H1 (cell line): ENCODE results near the gene RAB4B. TPM values are rescaled to one million over a fixed set of nuclear protein-coding genes. Genes with fewer than 3 reads are reported as not detected.

Experiments used
- CTCF ChIA-PET: fragments of 300-600 bp; sonication (Branson Sonifier 250); formaldehyde crosslinking; loops from one replicate; lab custom pipeline; 2021; ENCODE audit not compliant: partially characterized antibody; lab: Charles Lee
- POLR2A ChIA-PET: fragments of 300-600 bp; sonication (Branson Sonifier 250); formaldehyde crosslinking; loops from one replicate; lab custom pipeline; 2021; ENCODE audit warnings: inconsistent platforms; ENCODE audit not compliant: partially characterized antibody; lab: Charles Lee
- DNase-seq, 2 experiments: peaks; one replicate each; pipeline versions ENCODE4 v3.0.0 to v3.0.0-alpha.2; 2010 to 2022; ENCODE audit warnings: low spot score in 2 of 2, low read depth in 1 of 2, mixed read lengths in 1 of 2
- FAIRE-seq: peaks from 2 replicates; lab custom pipeline; 2011; peaks lifted over from hg19 to GRCh38; lab: Jason Lieb, UNC
- H2AFZ ChIP-seq: 2 replicates; pipeline ENCODE4 v1.8.1; 2012; ENCODE audit warnings: low read length, inconsistent platforms
- H2AK5ac ChIP-seq: 2 replicates; pipeline ENCODE4 v1.6.1; 2013; ENCODE audit warnings: low read depth, low read length
- H2BK120ac ChIP-seq: replicated peaks from 2 replicates; pipeline ENCODE3; 2013; ENCODE audit warnings: low read depth, low read length, inconsistent platforms
- H2BK12ac ChIP-seq: 2 replicates; pipeline ENCODE4 v1.6.1; 2013; ENCODE audit warnings: low read depth, low read length
- H2BK15ac ChIP-seq: 2 replicates; pipeline ENCODE4 v1.6.1; 2013; ENCODE audit warnings: low read length
- H2BK20ac ChIP-seq: 2 replicates; pipeline ENCODE4 v1.6.1; 2013; ENCODE audit warnings: low read length
- H2BK5ac ChIP-seq: 2 replicates; pipeline ENCODE4 v1.6.1; 2013; ENCODE audit warnings: low read depth, low read length
- H3K14ac ChIP-seq: 2 replicates; pipeline ENCODE4 v1.6.1; 2013; ENCODE audit warnings: inconsistent platforms; ENCODE audit not compliant: insufficient read length
- H3K18ac ChIP-seq: 2 replicates; pipeline ENCODE4 v1.6.1; 2013; ENCODE audit warnings: low read length; ENCODE audit errors: extremely low read depth
- H3K23ac ChIP-seq: 2 replicates; pipeline ENCODE4 v1.6.1; 2013; ENCODE audit warnings: inconsistent platforms; ENCODE audit not compliant: insufficient read length
- H3K23me2 ChIP-seq: 2 replicates; pipeline ENCODE4 v1.6.1; 2013; ENCODE audit warnings: low read depth, low read length
- H3K27ac ChIP-seq: 2 replicates; pipeline ENCODE4 v1.6.1; 2011; ENCODE audit warnings: low read depth, low read length, inconsistent platforms
- H3K27me3 ChIP-seq, 4 experiments: replicated peaks in 1 of 4; 1 replicate in 1 of 4; 2 replicates in 3 of 4; pipeline versions ENCODE4 v1.6.1 to v1.8.1; 2011 to 2013; ENCODE audit warnings: low read length in 3 of 4, mild to moderate bottlenecking in 3 of 4, inconsistent platforms in 2 of 4, mixed read lengths in 2 of 4, moderate library complexity in 1 of 4; ENCODE audit not compliant: control insufficient read depth in 3 of 4, insufficient read depth in 3 of 4; ENCODE audit errors: extremely low read depth in 1 of 4
- H3K36me3 ChIP-seq, 4 experiments: 2 replicates each; pipeline versions ENCODE4 v1.6.1 to v1.8.1; 2011 to 2013; ENCODE audit warnings: mild to moderate bottlenecking in 4 of 4, low read length in 3 of 4, moderate library complexity in 2 of 4, control low read depth in 1 of 4, inconsistent platforms in 1 of 4; ENCODE audit not compliant: insufficient read depth in 4 of 4, control insufficient read depth in 2 of 4
- H3K4ac ChIP-seq: replicated peaks from 2 replicates; pipeline ENCODE3; 2013; ENCODE audit warnings: low read length, low read depth, mixed read lengths, inconsistent platforms; ENCODE audit not compliant: insufficient read length
- H3K4me1 ChIP-seq, 4 experiments: replicated peaks in 1 of 4; 1 replicate in 1 of 4; 2 replicates in 3 of 4; pipeline versions ENCODE4 v1.6.1 to v1.8.1; 2011 to 2013; ENCODE audit warnings: low read length in 3 of 4, inconsistent platforms in 2 of 4, mixed read lengths in 1 of 4; ENCODE audit not compliant: insufficient read depth in 4 of 4, control insufficient read depth in 3 of 4
- H3K4me2 ChIP-seq, 2 experiments: 2 replicates each; pipeline versions ENCODE4 v1.6.1 to v1.8.1; 2011 to 2013; ENCODE audit warnings: low read depth in 2 of 2, low read length in 2 of 2, control low read depth in 1 of 2, inconsistent platforms in 1 of 2, mild to moderate bottlenecking in 1 of 2; ENCODE audit not compliant: insufficient read depth in 1 of 2
- H3K4me3 ChIP-seq, 4 experiments: fragments of 200-600, 300-600 bp in 1 of 4; sonication (generic), shearing (Covaris generic), sonication (Bioruptor Twin) in 1 of 4; 2 replicates each; pipeline versions ENCODE4 v1.5.1 to v1.8.1; 2011 to 2016; ENCODE audit warnings: low read length in 4 of 4, low read depth in 3 of 4, control low read depth in 2 of 4, inconsistent platforms in 2 of 4, mild to moderate bottlenecking in 2 of 4, mixed read lengths in 1 of 4, moderate library complexity in 1 of 4; ENCODE audit not compliant: insufficient read depth in 2 of 4; ENCODE audit errors: extremely low read depth in 1 of 4
- H3K56ac ChIP-seq: replicated peaks from 2 replicates; pipeline ENCODE3; 2013; ENCODE audit warnings: low read depth, mild to moderate bottlenecking, mixed read lengths, low read length, inconsistent platforms; ENCODE audit not compliant: insufficient read length
- H3K79me1 ChIP-seq: 2 replicates; pipeline ENCODE4 v1.6.1; 2013; ENCODE audit warnings: low read depth, low read length, control low read depth
- H3K79me2 ChIP-seq, 2 experiments: 2 replicates each; pipeline versions ENCODE4 v1.6.1 to v1.8.1; 2012 to 2013; ENCODE audit warnings: low read length in 2 of 2, mild to moderate bottlenecking in 2 of 2, inconsistent platforms in 1 of 2; ENCODE audit not compliant: insufficient read depth in 2 of 2, control insufficient read depth in 1 of 2
- H3K9ac ChIP-seq, 4 experiments: replicated peaks in 1 of 4; 1 replicate in 1 of 4; 2 replicates in 3 of 4; pipeline versions ENCODE4 v1.6.1 to v1.8.1; 2011 to 2013; ENCODE audit warnings: low read depth in 3 of 4, low read length in 3 of 4, control low read depth in 2 of 4, mild to moderate bottlenecking in 2 of 4, moderate library complexity in 2 of 4, inconsistent platforms in 1 of 4; ENCODE audit errors: extremely low read depth in 1 of 4
- H3K9me3 ChIP-seq, 2 experiments: 2 replicates each; pipeline versions ENCODE4 v1.6.1 to v1.8.1; 2012 to 2013; ENCODE audit warnings: mild to moderate bottlenecking in 2 of 2, moderate library complexity in 2 of 2, control low read depth in 1 of 2, inconsistent platforms in 1 of 2, low read depth in 1 of 2, low read length in 1 of 2, mixed read lengths in 1 of 2; ENCODE audit not compliant: insufficient read depth in 2 of 2
- H4K20me1 ChIP-seq, 2 experiments: replicated peaks in 1 of 2; 2 replicates each; pipeline versions ENCODE3 to v1.8.1; 2011 to 2013; ENCODE audit warnings: inconsistent platforms in 2 of 2, low read length in 2 of 2, mild to moderate bottlenecking in 1 of 2; ENCODE audit not compliant: insufficient read depth in 2 of 2, control insufficient read depth in 1 of 2
- H4K5ac ChIP-seq: 2 replicates; pipeline ENCODE4 v1.6.1; 2013; ENCODE audit warnings: low read length, low read depth, mixed read lengths, inconsistent platforms; ENCODE audit not compliant: insufficient read length
- H4K8ac ChIP-seq: 2 replicates; pipeline ENCODE4 v1.8.0; 2013; ENCODE audit warnings: mild to moderate bottlenecking, moderate library complexity, low read length, inconsistent platforms; ENCODE audit not compliant: insufficient read depth; ENCODE audit errors: extremely low read depth
- H4K91ac ChIP-seq: replicated peaks from 2 replicates; pipeline ENCODE3; 2013; ENCODE audit warnings: low read length, mixed read lengths, inconsistent platforms; ENCODE audit not compliant: insufficient read length
- ASH2L ChIP-seq: fragments of 200-600, 300-600 bp; sonication (generic); IDR thresholded peaks from one replicate; pipeline ENCODE4 v1.7.1; 2017; ENCODE audit warnings: low read length
- CBX5 ChIP-seq: fragments of 300-800, 300-1000 bp; sonication (generic); IDR thresholded peaks from 2 replicates; pipeline ENCODE4 v1.7.1; 2016; ENCODE audit warnings: antibody characterized with exemption, low read length, low read depth
- FOSL1 ChIP-seq: IDR thresholded peaks from 2 replicates; pipeline ENCODE4 v1.6.1; 2011; ENCODE audit warnings: mild to moderate bottlenecking, low read depth, low read length, moderate library complexity; ENCODE audit not compliant: insufficient read depth
- WGBS, 2 experiments: shearing (Covaris generic) in 1 of 2; methylation state at CpG; one replicate each; pipeline versions ENCODE4 v1.1.6 to v1.1.7; 2013 to 2015; ENCODE audit warnings: low lambda C conversion rate in 2 of 2, mixed read lengths in 2 of 2, inconsistent platforms in 1 of 2, low coverage in 1 of 2, missing lambda C conversion rate in 1 of 2; ENCODE audit not compliant: insufficient replicate concordance in 2 of 2, insufficient coverage in 1 of 2, insufficient read length in 1 of 2; ENCODE audit errors: extremely low coverage in 1 of 2, missing lambda C conversion rate in 1 of 2; 5-methylcytosine and 5-hydroxymethylcytosine counted together
- polyA plus RNA-seq, 7 experiments: library from polyadenylated mRNA; depleted of rRNA in 3 of 7; stranded (reverse) in 5 of 7; unstranded in 2 of 7; fragments of >200 nt in 5 of 7; fragments of 200-250 nt in 2 of 7; gene quantifications; 1 replicate in 5 of 7; 2 replicates in 1 of 7; 4 replicates in 1 of 7; pipeline versions ENCODE4 v1.2.1 to v1.2.3, GENCODE V29; 2011 to 2013; ENCODE audit warnings: missing spikeins in 2 of 7, mixed read lengths in 2 of 7
- total RNA-seq: library from RNA; stranded (reverse); fragmentation: NEBNext Ultra II Directional; extraction: Animal tissue kit (Norgen Biotek cat#: 25700); gene quantifications from 2 replicates; pipeline ENCODE4 v1.2.1, GENCODE V29; 2021

Gene RAB4B
- total and polyA plus RNA-seq, 2 of the 8 experiments (the other 6 are each of a cell fraction or from before 2014, with no cell fraction given) = 15.9 to 28.6 TPM

DNA sequence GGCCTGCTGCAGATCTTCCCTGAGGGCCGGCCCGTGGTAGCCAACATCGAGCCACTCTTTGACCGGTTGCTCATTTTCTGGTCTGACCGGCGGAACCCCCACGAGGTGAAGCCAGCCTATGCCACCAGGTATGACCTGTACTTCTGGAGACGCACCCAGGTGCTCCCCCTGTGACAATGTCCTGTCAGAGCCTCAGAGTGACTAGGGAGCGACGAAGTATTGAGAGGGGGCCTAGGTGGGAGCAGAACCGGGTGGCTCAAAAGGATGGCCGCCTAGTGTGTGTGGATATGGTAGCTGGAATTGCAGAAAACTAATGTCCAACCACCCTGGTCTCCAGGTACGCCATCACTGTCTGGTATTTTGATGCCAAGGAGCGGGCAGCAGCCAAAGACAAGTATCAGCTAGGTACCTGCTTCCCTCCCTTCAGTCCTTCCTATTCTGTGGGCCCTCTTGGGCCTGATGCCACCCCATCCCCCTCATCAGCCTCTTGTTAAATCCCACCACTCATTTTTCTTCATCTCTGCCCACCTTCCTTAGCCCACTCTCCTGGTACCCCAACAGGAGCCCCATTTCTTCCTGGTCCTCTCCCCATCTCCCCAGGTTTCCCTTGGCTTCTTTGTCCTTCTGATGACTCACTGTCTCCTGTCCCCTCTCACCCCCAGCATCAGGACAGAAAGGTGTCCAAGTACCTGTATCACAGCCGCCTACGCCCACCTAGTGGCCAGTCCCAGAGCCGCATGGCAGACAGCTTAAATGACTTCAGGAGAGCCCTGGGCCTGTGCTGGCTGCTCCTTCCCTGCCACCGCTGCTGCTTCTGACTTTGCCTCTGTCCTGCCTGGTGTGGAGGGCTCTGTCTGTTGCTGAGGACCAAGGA is 29.3 kb downstream of the RAB4B start:
- Histone ChIP-seq H2BK5ac (no peak overlapping the region), H2BK20ac (no peak overlapping the region), H3K9me3 (no peaks in the 10 kb centered on the region), H3K27me3 (peaks cover 0 to 3% (median 0%) of the 10 kb centered on the region in 4 experiments; a peak in 2 of 7 replicates), H3K36me3 (peaks cover 3 to 35% (median 13%) of the 10 kb centered on the region in 4 experiments; a peak in 6 of 8 replicates), H3K56ac (no peak overlapping the region), H3K27ac (no peak overlapping the region; the same call in 1 of the 2 replicates), H3K23me2 (peaks cover 12% of the 10 kb centered on the region; the same call in 1 of the 2 replicates), H3K79me1 (peaks cover 24% of the 10 kb centered on the region), H3K18ac (no peak overlapping the region), H4K20me1 (peaks cover 39 to 53% of the 10 kb centered on the region in 2 experiments), H3K4me1 (peaks cover 5 to 54% (median 25%) of the 10 kb centered on the region in 4 experiments), H2AFZ (no peak overlapping the region), H4K5ac (no peak overlapping the region), H4K91ac (no peak overlapping the region), H4K8ac (no peak overlapping the region; the same call in 1 of the 2 replicates), H3K4ac (no peak overlapping the region), H2BK15ac (no peak overlapping the region), H2BK12ac (no peak overlapping the region), H3K79me2 (peaks cover 0 to 50% of the 10 kb centered on the region in 2 experiments; a peak in 3 of 4 replicates), H3K14ac (no peak overlapping the region), H3K4me2 (no peak overlapping the region; a peak in 2 of 4 replicates), H3K23ac (no peak overlapping the region), H3K4me3 (peak overlapping the region in 2 of 4 experiments; percentile 22 to 23; a peak in 1 of 8 replicates), H3K9ac (no peak overlapping the region), H2BK120ac (no peak overlapping the region), H2AK5ac (no peak overlapping the region)
- peak in 1 of 2 experiments; percentile 75 for DNase-seq
- 78% methylated on average over 18 of the region's 18 CpGs; no CpG with 5 or more reads in 1 of the 2 experiments for WGBS, 2 experiments
- CTCF ChIA-PET = interaction anchor here (0.7 to 4.4 kb wide), 26 partner anchors 9 to 337 kb away, joined by 3 to 26 read pairs (median 5); partner anchors contain the start of genes COQ8B, EGLN2, ITPKC and NUMBL
- FAIRE-seq = no peak
- POLR2A ChIA-PET = interaction anchor here (0.7 to 15.7 kb wide), 24 partner anchors 8 to 155 kb away, joined by 3 to 241 read pairs (median 5); partner anchors contain the start of genes ACTMAP, COQ8B, EGLN2 and ITPKC
- TF ChIP-seq ASH2L (no peak), FOSL1 (no peak), CBX5 (no peak)
